Gastrocnemius medialis (tissue), 4 donors: ENCODE results near the gene RIPOR3.

ENCODE experiments used
- POLR2A ChIP-seq, 2 donors: fragments of 450-650 bp; IDR thresholded peaks; one replicate each; pipeline ENCODE4 v1.6.1; 2017; ENCODE audit warnings: antibody characterized with exemption in 2 of 2, mild to moderate bottlenecking in 2 of 2, moderate library complexity in 2 of 2
- TF ChIP-seq, protein P1 (sequence below), 5 experiments: fragments of 450-650 bp in 3 of 5; fragments of 200-600 bp in 2 of 5; sonication (generic) in 2 of 5; IDR thresholded peaks in 4 of 5; conservative IDR thresholded peaks in 1 of 5; 1 replicate in 4 of 5; 2 replicates in 1 of 5; pipeline ENCODE4 v1.5.1; 2016 to 2019; ENCODE audit warnings: antibody characterized with exemption in 5 of 5, mild to moderate bottlenecking in 3 of 5, moderate library complexity in 3 of 5

DNA sequence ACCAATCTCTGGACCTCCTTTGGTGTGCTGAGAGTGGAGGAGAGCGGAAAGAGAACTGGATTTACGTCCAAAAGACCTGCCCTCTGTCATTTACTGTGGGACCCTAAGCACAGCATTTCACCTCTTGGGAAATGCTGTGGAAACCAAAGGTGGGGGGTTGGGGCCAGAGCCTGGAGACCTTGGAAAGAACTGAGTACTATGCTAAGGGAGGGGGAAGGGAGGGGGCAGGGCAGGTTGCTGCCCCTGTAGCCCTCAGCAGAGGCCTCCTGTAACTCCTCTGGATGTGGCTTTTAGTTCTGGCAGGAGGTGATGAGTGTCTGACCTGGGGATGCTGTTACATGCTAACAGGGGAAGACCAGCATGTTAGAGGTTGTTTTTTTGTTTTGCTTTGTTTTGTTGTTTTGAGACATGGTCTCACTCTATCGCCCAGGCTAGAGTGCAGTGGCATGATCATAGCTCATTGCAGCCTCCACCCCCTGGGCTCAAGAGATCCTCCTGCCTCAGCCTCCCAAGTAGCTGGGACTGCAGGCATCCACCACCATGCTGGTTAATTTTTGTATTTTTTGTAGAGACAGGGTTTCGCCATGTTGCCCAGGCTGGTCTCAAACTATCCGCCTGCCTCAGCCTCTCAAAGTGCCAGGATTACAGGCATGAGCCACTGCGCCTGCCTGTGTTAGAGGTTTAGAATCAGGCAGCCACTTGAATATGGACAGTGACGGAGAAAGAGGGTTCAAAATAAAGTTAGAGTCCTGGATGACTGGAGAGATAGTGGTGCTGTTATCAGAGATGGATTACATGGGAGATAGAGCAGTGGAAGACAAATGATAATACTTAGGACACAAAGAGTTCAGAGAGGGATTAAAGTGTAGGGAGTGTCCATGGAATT lies 21.7 kb upstream of the RIPOR3 start:
- TF ChIP-seq, protein P1, sequence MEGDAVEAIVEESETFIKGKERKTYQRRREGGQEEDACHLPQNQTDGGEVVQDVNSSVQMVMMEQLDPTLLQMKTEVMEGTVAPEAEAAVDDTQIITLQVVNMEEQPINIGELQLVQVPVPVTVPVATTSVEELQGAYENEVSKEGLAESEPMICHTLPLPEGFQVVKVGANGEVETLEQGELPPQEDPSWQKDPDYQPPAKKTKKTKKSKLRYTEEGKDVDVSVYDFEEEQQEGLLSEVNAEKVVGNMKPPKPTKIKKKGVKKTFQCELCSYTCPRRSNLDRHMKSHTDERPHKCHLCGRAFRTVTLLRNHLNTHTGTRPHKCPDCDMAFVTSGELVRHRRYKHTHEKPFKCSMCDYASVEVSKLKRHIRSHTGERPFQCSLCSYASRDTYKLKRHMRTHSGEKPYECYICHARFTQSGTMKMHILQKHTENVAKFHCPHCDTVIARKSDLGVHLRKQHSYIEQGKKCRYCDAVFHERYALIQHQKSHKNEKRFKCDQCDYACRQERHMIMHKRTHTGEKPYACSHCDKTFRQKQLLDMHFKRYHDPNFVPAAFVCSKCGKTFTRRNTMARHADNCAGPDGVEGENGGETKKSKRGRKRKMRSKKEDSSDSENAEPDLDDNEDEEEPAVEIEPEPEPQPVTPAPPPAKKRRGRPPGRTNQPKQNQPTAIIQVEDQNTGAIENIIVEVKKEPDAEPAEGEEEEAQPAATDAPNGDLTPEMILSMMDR (IDR thresholded peaks at IDR 0.05 in 4 of 5, conservative IDR thresholded peaks at IDR 0.05 in 1 of 5): no peak
- TF ChIP-seq POLR2A (IDR thresholded peaks at IDR 0.05): no peak
